ENCODE data around the gene ZNF32. TPM values are rescaled to one million over a fixed set of nuclear protein-coding genes. Genes with fewer than 3 reads are reported as not detected.
A peak's percentile ranks its signal among the peaks of the same experiment; 100 is the strongest.

Gene ZNF32
- total RNA-seq, 4 donors from 2014 or later = 24.9 to 45.4 (median 36.8) TPM

GRCh38 chr10:43667317-43667731 is 18.6 kb upstream of the ZNF32 start:
- no peak for DNase-seq (ENCODE audit: low spot score in 2 of 2)
- no peak overlapping the region for H3K27ac ChIP-seq

GRCh38 chr10:43666552-43666951 is 17.9 kb upstream of the ZNF32 start:
- peaks cover 43% of the 10 kb centered on the region for H3K27me3 ChIP-seq
- no peak for DNase-seq (ENCODE audit: low spot score in 2 of 2)

More at GRCh38 chr10:43667317-43667731, 18.6 kb upstream of the ZNF32 start:
- Histone ChIP-seq H3K36me3 (no peaks in the 10 kb centered on the region), H3K27me3 (peaks cover 43% of the 10 kb centered on the region), H3K9me3 (no peaks in the 10 kb centered on the region), H3K4me1 (peaks cover 6% of the 10 kb centered on the region), H3K4me3 (peak overlapping the region; percentile 39)
- TF ChIP-seq CTCF (IDR thresholded peaks at IDR 0.05) (peak in 1 of 2 donors; percentile 28), EP300 (IDR thresholded peaks at IDR 0.05) (no peak)
- 20% methylated on average over 2 of the region's 35 CpGs for WGBS

GRCh38 chr10:43665054-43665453 is 16.4 kb upstream of the ZNF32 start:
- DNase-seq (ENCODE audit: low spot score in 2 of 2) = no peak
- TF ChIP-seq POLR2A (IDR thresholded peaks at IDR 0.05) (no peak), POLR2AphosphoS5 (IDR thresholded peaks at IDR 0.05) (no peak)
- WGBS = 50% methylated on average over 3 of the region's 3 CpGs

More at GRCh38 chr10:43666552-43666951, 17.9 kb upstream of the ZNF32 start:
- TF ChIP-seq EP300 (IDR thresholded peaks at IDR 0.05) (no peak), POLR2AphosphoS5 (IDR thresholded peaks at IDR 0.05) (no peak), CTCF (IDR thresholded peaks at IDR 0.05) (no peak), POLR2A (IDR thresholded peaks at IDR 0.05) (no peak)
- 58% methylated on average over 6 of the region's 9 CpGs for WGBS
- Histone ChIP-seq H3K4me3 (no peak overlapping the region), H3K27ac (no peak overlapping the region), H3K9me3 (no peaks in the 10 kb centered on the region), H3K36me3 (no peaks in the 10 kb centered on the region), H3K4me1 (peaks cover 6% of the 10 kb centered on the region)

GRCh38 chr10:43658227-43658626 is 9.5 kb upstream of the ZNF32 start:
- no peaks in the 10 kb centered on the region for H3K4me1 ChIP-seq
- WGBS = 69% methylated on average over 8 of the region's 8 CpGs

More at GRCh38 chr10:43665054-43665453, 16.4 kb upstream of the ZNF32 start:
- Histone ChIP-seq H3K27ac (no peak overlapping the region), H3K4me3 (no peak overlapping the region), H3K9me3 (no peaks in the 10 kb centered on the region), H3K4me1 (peaks cover 6% of the 10 kb centered on the region), H3K27me3 (peaks cover 30% of the 10 kb centered on the region), H3K36me3 (no peaks in the 10 kb centered on the region)

GRCh38 chr10:43655311-43655710 is 6.6 kb upstream of the ZNF32 start:
- WGBS = 64% methylated on average over 7 of the region's 8 CpGs
- Histone ChIP-seq H3K9me3 (no peaks in the 10 kb centered on the region), H3K27me3 (no peaks in the 10 kb centered on the region), H3K4me3 (no peak overlapping the region), H3K36me3 (no peaks in the 10 kb centered on the region), H3K4me1 (no peaks in the 10 kb centered on the region), H3K27ac (no peak overlapping the region)
- TF ChIP-seq CTCF (IDR thresholded peaks at IDR 0.05) (no peak), POLR2A (IDR thresholded peaks at IDR 0.05) (no peak), EP300 (IDR thresholded peaks at IDR 0.05) (no peak), POLR2AphosphoS5 (IDR thresholded peaks at IDR 0.05) (no peak)
- DNase-seq (ENCODE audit: low spot score in 2 of 2) = no peak

More at GRCh38 chr10:43658227-43658626, 9.5 kb upstream of the ZNF32 start:
- no peaks in the 10 kb centered on the region for H3K36me3 ChIP-seq
- H3K27me3 ChIP-seq = no peaks in the 10 kb centered on the region
- H3K27ac ChIP-seq = no peak overlapping the region
- no peaks in the 10 kb centered on the region for H3K9me3 ChIP-seq
- no peak overlapping the region for H3K4me3 ChIP-seq
- TF ChIP-seq EP300 (IDR thresholded peaks at IDR 0.05) = no peak
- no peak for DNase-seq (ENCODE audit: low spot score in 2 of 2)

- TF ChIP-seq CTCF (IDR thresholded peaks at IDR 0.05) = no peak
- TF ChIP-seq POLR2A (IDR thresholded peaks at IDR 0.05) = no peak
- no peak for TF ChIP-seq EP300 (IDR thresholded peaks at IDR 0.05)
- no peak for TF ChIP-seq POLR2AphosphoS5 (IDR thresholded peaks at IDR 0.05)
- WGBS = 40% methylated on average over 2 of the region's 2 CpGs
- Histone ChIP-seq H3K9me3 (no peaks in the 10 kb centered on the region), H3K27me3 (no peaks in the 10 kb centered on the region), H3K36me3 (no peaks in the 10 kb centered on the region), H3K4me1 (peaks cover 5% of the 10 kb centered on the region), H3K4me3 (no peak overlapping the region), H3K27ac (no peak overlapping the region)
- no peak for DNase-seq (ENCODE audit: low spot score in 2 of 2)
Observed at GRCh38 chr10:43653746-43654145, 5.1 kb upstream of the ZNF32 start.
